ENCODE results near the gene SPATA2. TPM values are rescaled to one million over a fixed set of nuclear protein-coding genes. Genes with fewer than 3 reads are reported as not detected.

Gene SPATA2
- total RNA-seq, 1 experiment from 2014 or later = 6.6 TPM

- no peaks in the 10 kb centered on the region for H3K27me3 ChIP-seq (ENCODE audit: insufficient read depth, low read length)
- peaks cover 0 to 2% of the 10 kb centered on the region in 2 experiments; a peak in 2 of 4 replicates for H3K36me3 ChIP-seq (ENCODE audit: control insufficient read depth in 1 of 2, insufficient read depth in 2 of 2, low read length in 2 of 2)
- ChIA-PET CTCF (interaction anchor here (1.6 kb wide), 1 partner anchor 10 kb away, joined by 4 read pairs; no protein-coding TSS in a partner anchor), RAD21 (ENCODE audit: low non-redundant PET in 1 of 2, low total read pairs in 2 of 2, uncharacterized antibody in 2 of 2, unreplicated experiment in 2 of 2) (no interaction called here), POLR2A (no interaction called here)
- no peak overlapping the region for H2AFZ ChIP-seq (ENCODE audit: low read depth, low read length, poor library complexity, severe bottlenecking)
- no peak overlapping the region for H3K4me3 ChIP-seq (replicated peaks in 1 of 2; ENCODE audit: low read depth in 1 of 2, low read length in 2 of 2)
- H3K9me2 ChIP-seq (ENCODE audit: insufficient read depth) = no peaks in the 10 kb centered on the region
- DNase-seq (ENCODE audit: low read depth, low spot score) (no peak), ATAC-seq (no peak)
- no peaks in the 10 kb centered on the region for H3K9me3 ChIP-seq (ENCODE audit: control insufficient read depth in 1 of 2, insufficient read depth in 1 of 2, low read depth in 1 of 2, low read length in 2 of 2)
- H3K9ac ChIP-seq (ENCODE audit: low read length) = no peak overlapping the region
- no peaks in the 10 kb centered on the region for H4K20me1 ChIP-seq (ENCODE audit: insufficient read depth)
- BruUV-seq (replicated peaks) = no TSS peak
- no peak overlapping the region for H3K4me2 ChIP-seq (ENCODE audit: low read length)
- no peak for TF ChIP-seq CTCF (IDR thresholded peaks at IDR 0.05 in 2 of 3, conservative IDR thresholded peaks at IDR 0.05 in 1 of 3; ENCODE audit: borderline replicate concordance in 1 of 3, insufficient read depth in 1 of 3, low read depth in 2 of 3, low read length in 2 of 3)
- TF ChIP-seq YY1 (IDR thresholded peaks at IDR 0.05; ENCODE audit: extremely low read depth, insufficient replicate concordance, low read depth, low read length) = no peak
- TF ChIP-seq POLR2A (IDR thresholded peaks at IDR 0.05; ENCODE audit: borderline replicate concordance, extremely low read depth, insufficient read depth, insufficient read length) = no peak
- TF ChIP-seq, protein P1, sequence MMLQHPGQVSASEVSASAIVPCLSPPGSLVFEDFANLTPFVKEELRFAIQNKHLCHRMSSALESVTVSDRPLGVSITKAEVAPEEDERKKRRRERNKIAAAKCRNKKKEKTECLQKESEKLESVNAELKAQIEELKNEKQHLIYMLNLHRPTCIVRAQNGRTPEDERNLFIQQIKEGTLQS (IDR thresholded peaks at IDR 0.05) = no peak
- no peak for TF ChIP-seq JUND (IDR thresholded peaks at IDR 0.05)
- no peak for TF ChIP-seq ZNF274 (IDR thresholded peaks at IDR 0.05; ENCODE audit: low read depth, low read length)
- no peak for TF ChIP-seq ZBTB33 (IDR thresholded peaks at IDR 0.05; ENCODE audit: extremely low read depth, insufficient replicate concordance, low read length)
- TF ChIP-seq CEBPB (IDR thresholded peaks at IDR 0.05; ENCODE audit: low read depth) = no peak
- TF ChIP-seq RAD21 (IDR thresholded peaks at IDR 0.05; ENCODE audit: low read depth) = no peak
- TF ChIP-seq EZH2 (IDR thresholded peaks at IDR 0.05) = no peak
- no peak for TF ChIP-seq POLR2AphosphoS5 (IDR thresholded peaks at IDR 0.05; ENCODE audit: low read depth, low read length)
- TF ChIP-seq EGR1 (IDR thresholded peaks at IDR 0.05; ENCODE audit: low read depth) = no peak
- TF ChIP-seq CBX3 (IDR thresholded peaks at IDR 0.05; ENCODE audit: low read depth) = no peak
- TF ChIP-seq ZFX (IDR thresholded peaks at IDR 0.05) = no peak
- TF ChIP-seq, protein P2, sequence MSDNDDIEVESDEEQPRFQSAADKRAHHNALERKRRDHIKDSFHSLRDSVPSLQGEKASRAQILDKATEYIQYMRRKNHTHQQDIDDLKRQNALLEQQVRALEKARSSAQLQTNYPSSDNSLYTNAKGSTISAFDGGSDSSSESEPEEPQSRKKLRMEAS (IDR thresholded peaks at IDR 0.05) = no peak
- no peak for TF ChIP-seq REST (IDR thresholded peaks at IDR 0.05; ENCODE audit: low read depth)
- TF ChIP-seq EZH2phosphoT487 (IDR thresholded peaks at IDR 0.05; ENCODE audit: borderline replicate concordance) = no peak
- no peak for TF ChIP-seq TCF7L2 (IDR thresholded peaks at IDR 0.05; ENCODE audit: borderline replicate concordance, extremely low read depth, insufficient read depth, insufficient read length)
- H3K27ac ChIP-seq (ENCODE audit: low read depth, low read length) = no peak overlapping the region
- no peaks in the 10 kb centered on the region for H3K79me2 ChIP-seq (ENCODE audit: insufficient read depth, low read length)
- peaks cover 14 to 19% of the 10 kb centered on the region in 2 experiments for H3K4me1 ChIP-seq (ENCODE audit: control insufficient read depth in 1 of 2, insufficient read depth in 2 of 2, low read length in 2 of 2)
- intact Hi-C loops (cut with micrococcal nuclease) = no loop called here
These were observed 58.4 kb downstream of the SPATA2 start for GRCh38 chr20:49856904-49857303.
